Lung (tissue), 12 donors: ENCODE measurements around the gene AKT1. TPM values are rescaled to one million over a fixed set of nuclear protein-coding genes. Genes with fewer than 3 reads are reported as not detected.
A peak's percentile ranks its signal among the peaks of the same experiment; 100 is the strongest.
"Not testable (repeated sequence)": the region's sequence is repeated elsewhere in the genome, so short reads cannot be mapped to it uniquely, and the experiment has no call there.

Experiments used
- ATAC-seq: fragments of 200-7000 bp; cut with Tn5 transposase; one replicate; pipeline ENCODE4 v1.9.1; 2020; ENCODE audit warnings: moderate number of reproducible peaks; ENCODE audit not compliant: insufficient read depth, low FRiP score
- DNase-seq, 3 donors: peaks; one replicate each; pipeline ENCODE4 v3.0.0-alpha.2; 2013 to 2017
- H3K27ac ChIP-seq, 2 donors: one replicate each; pipeline ENCODE4 v1.5.1; 2013; ENCODE audit warnings: mild to moderate bottlenecking in 2 of 2, moderate library complexity in 2 of 2, control low read depth in 1 of 2, inconsistent platforms in 1 of 2, low read depth in 1 of 2, low read length in 1 of 2
- H3K27me3 ChIP-seq, 3 donors: one replicate each; pipeline ENCODE4 v1.5.1; 2013; ENCODE audit warnings: low read length in 2 of 3; ENCODE audit not compliant: control insufficient read depth in 3 of 3, insufficient read depth in 3 of 3
- H3K36me3 ChIP-seq, 4 donors: one replicate each; pipeline ENCODE4 v1.5.1; 2013; ENCODE audit warnings: low read length in 4 of 4, mild to moderate bottlenecking in 1 of 4, moderate library complexity in 1 of 4; ENCODE audit not compliant: control insufficient read depth in 4 of 4, insufficient read depth in 4 of 4
- H3K4me1 ChIP-seq, 5 donors: one replicate each; pipeline ENCODE4 v1.5.1; 2013; ENCODE audit warnings: low read length in 5 of 5, mild to moderate bottlenecking in 2 of 5, moderate library complexity in 1 of 5; ENCODE audit not compliant: control insufficient read depth in 5 of 5, insufficient read depth in 5 of 5
- H3K4me3 ChIP-seq: one replicate; pipeline ENCODE4 v1.5.1; 2013; ENCODE audit warnings: mild to moderate bottlenecking, control low read depth, moderate library complexity
- H3K9ac ChIP-seq, 2 donors: one replicate each; pipeline ENCODE4 v1.5.1; 2013; ENCODE audit warnings: low read length in 2 of 2, control low read depth in 1 of 2; ENCODE audit not compliant: insufficient read depth in 1 of 2
- H3K9me3 ChIP-seq, 4 donors: one replicate each; pipeline ENCODE4 v1.5.1; 2013; ENCODE audit warnings: low read length in 3 of 4, mild to moderate bottlenecking in 1 of 4, moderate library complexity in 1 of 4; ENCODE audit not compliant: control insufficient read depth in 4 of 4, insufficient read depth in 3 of 4
- CTCF ChIP-seq: IDR thresholded peaks from 2 replicates; pipeline ENCODE4 v1.5.1; 2012; ENCODE audit warnings: mild to moderate bottlenecking; ENCODE audit errors: control extremely low read depth, extremely low read depth
- WGBS, 2 donors: extraction: QIAGEN DNeasy Blood & Tissue Kit; methylation state at CpG; one replicate each; pipeline ENCODE4 v1.1.7; 2013; 5-methylcytosine and 5-hydroxymethylcytosine counted together
- polyA plus RNA-seq, 2 donors: library from polyadenylated mRNA; stranded (reverse); fragments of 200-250 nt; gene quantifications; one replicate each; pipeline ENCODE4 v1.2.1, GENCODE V29; 2013
- total RNA-seq, 2 donors: library from RNA; depleted of rRNA in 1 of 2; stranded (reverse); fragments of >200 nt in 1 of 2; gene quantifications; one replicate each; pipeline ENCODE4 v1.2.1, GENCODE V29; 2014 to 2021
- donor health status: control.
- donor health status: control.
- donor health status: Bipolar disorder and iron deficiency.
- donor health status: healthy.
- donor health status: DM: yes; HTN: yes; CAD: no.

The AKT1 gene
- total and polyA plus RNA-seq, 4 donors, result 142 to 224 (median 160) TPM

- WGBS, 2 donors, result 1 to 2% methylated on average over 68 to 69 of the region's 69 CpGs
Observed at GRCh38 chr14:104843442-104844305, 48.1 kb upstream of the AKT1 start.

GRCh38 chr14:104843006-104843405, 47.5 kb upstream of the AKT1 start:
- Histone ChIP-seq H3K36me3 (no peaks in the 10 kb centered on the region), H3K27me3 (peaks cover 0 to 53% (median 41%) of the 10 kb centered on the region in 3 donors), H3K9ac (no peak overlapping the region), H3K4me3 (no peak overlapping the region), H3K27ac (no peak overlapping the region), H3K9me3 (no peaks in the 10 kb centered on the region), H3K4me1 (peaks cover 0 to 9% (median 0%) of the 10 kb centered on the region in 5 donors)
- no peak for ATAC-seq
- DNase-seq, result no peak
- TF ChIP-seq CTCF, result no peak
- WGBS, 2 donors, result 37 to 45% methylated on average over 13 of the region's 13 CpGs

More at GRCh38 chr14:104843442-104844305, 48.1 kb upstream of the AKT1 start:
- ATAC-seq, result no peak
- no peak overlapping the region for H3K27ac ChIP-seq
- DNase-seq, result peak; percentile 23 to 43 (median 37)
- no peaks in the 10 kb centered on the region for H3K36me3 ChIP-seq
- H3K9me3 ChIP-seq, result no peaks in the 10 kb centered on the region
- H3K4me3 ChIP-seq, result peak overlapping the region; percentile 7
- no peak for TF ChIP-seq CTCF
- H3K9ac ChIP-seq, result no peak overlapping the region
- peaks cover 0 to 9% (median 0%) of the 10 kb centered on the region in 5 donors for H3K4me1 ChIP-seq
- peaks cover 0 to 53% (median 41%) of the 10 kb centered on the region in 3 donors for H3K27me3 ChIP-seq

- Histone ChIP-seq H3K9me3 (no peaks in the 10 kb centered on the region), H3K4me3 (no peak overlapping the region), H3K4me1 (peaks cover 0 to 9% (median 0%) of the 10 kb centered on the region in 5 donors), H3K27ac (no peak overlapping the region), H3K9ac (no peak overlapping the region), H3K27me3 (peaks cover 0 to 52% (median 40%) of the 10 kb centered on the region in 3 donors), H3K36me3 (no peaks in the 10 kb centered on the region)
- 86 to 95% methylated on average over 1 of the region's 1 CpG for WGBS, 2 donors
- TF ChIP-seq CTCF, result no peak
- ATAC-seq (no peak), DNase-seq (no peak)
Observed at GRCh38 chr14:104841730-104842129, 46.2 kb upstream of the AKT1 start.

GRCh38 chr14:104836171-104836935, 40.8 kb upstream of the AKT1 start:
- H3K4me3 ChIP-seq, H3K27ac ChIP-seq, H3K9me3 ChIP-seq, H3K27me3 ChIP-seq, DNase-seq, ATAC-seq, H3K4me1 ChIP-seq, H3K9ac ChIP-seq, H3K36me3 ChIP-seq: not testable (repeated sequence)
- 95 to 96% methylated on average over 39 to 40 of the region's 41 CpGs for WGBS, 2 donors
